Stimulated activated CD4-positive, alpha-beta T cell treated with anti-CD3 and anti-CD28 coated beads, Interleukin-1b, Interleukin-23, amount 100 ng/mL, for 4 hours (primary cell): Measurements from ENCODE around the gene ATG4B.
A peak's percentile ranks its signal among the peaks of the same experiment; 100 is the strongest.
"Not testable (repeated sequence)": the region's sequence is repeated elsewhere in the genome, so short reads cannot be mapped to it uniquely, and the experiment has no call there.

Source experiments
- DNase-seq, 2 donors: peaks; one replicate each; pipeline ENCODE4 v3.0.0-alpha.2; 2020; ENCODE audit warnings: low read depth in 2 of 2

Gene ATG4B

DNA sequence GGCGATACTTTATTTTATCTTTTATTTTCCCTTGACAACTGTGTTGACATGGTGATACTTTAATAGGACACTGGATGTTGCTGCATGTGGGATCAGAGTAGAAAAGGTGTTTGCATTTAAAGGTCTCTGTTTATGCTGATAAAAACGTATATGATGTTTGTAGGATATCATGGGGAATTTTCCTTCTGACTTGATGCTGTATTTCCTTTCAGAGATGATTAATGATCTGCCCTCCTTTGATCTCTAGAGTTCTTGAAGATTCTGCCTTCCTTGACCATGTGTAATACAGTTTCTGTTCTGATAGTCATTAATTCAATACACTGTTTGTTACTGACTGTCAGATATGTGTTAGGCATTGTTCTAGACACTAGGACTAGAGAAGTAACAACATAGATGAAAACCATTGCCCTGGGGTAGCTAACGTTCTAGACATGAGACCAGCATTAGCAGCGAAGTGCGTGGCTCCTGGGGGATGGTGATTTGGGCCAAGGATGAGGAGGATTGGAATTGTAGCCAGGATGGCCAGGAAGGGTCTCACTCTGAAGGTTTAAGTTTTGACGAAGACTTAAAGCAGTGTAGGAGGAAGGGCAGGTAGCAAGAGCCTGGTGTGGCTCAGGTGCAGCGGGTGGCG lies 2.8 kb downstream of the ATG4B start:
- DNase-seq = no peak

- DNase-seq = no peak
Observed at GRCh38 chr2:241641631-241642030, 4.1 kb downstream of the ATG4B start.

DNA sequence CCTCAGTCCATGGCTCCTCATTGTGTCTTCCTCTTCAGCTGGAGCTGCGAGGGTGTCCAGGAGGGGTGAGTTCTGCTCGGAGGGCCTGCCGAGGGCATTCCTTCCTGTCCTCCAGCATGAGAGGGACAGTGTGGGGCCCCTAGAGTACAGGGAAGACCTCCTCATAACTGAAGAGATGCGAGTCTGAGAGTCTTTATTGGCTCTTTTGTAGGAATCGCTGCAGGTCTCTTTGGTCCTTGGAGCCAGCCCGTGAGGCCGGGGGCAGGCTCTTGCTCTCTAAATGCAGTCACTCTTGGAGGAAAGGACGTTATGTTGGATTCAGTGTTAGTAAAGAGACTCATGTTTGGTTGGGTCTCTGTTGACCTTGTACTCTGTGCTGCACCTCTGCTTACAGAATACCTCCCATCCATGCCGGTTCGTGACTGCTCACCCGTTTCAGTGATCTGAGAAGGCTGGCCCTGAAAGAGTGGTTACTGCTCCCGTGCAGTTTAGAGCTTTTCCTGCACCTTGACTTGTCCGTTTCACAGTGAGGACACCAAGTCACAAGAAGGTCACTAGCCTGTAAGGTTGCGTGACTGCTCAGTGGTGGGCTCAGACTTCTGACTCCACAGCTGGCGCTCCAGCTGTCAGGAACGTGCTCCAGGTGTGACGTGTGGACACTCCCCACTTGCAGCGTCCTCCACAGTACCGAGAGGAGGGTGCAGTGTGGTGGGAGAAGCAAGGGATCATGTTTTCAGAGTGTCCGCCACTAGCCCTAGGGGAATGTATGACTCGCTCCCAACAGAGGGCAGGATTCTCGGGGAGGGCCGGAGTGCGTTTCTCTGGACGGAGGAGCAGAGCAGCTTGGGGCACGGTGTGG lies 7.8 kb downstream of the ATG4B start:
- no peak for DNase-seq

DNA sequence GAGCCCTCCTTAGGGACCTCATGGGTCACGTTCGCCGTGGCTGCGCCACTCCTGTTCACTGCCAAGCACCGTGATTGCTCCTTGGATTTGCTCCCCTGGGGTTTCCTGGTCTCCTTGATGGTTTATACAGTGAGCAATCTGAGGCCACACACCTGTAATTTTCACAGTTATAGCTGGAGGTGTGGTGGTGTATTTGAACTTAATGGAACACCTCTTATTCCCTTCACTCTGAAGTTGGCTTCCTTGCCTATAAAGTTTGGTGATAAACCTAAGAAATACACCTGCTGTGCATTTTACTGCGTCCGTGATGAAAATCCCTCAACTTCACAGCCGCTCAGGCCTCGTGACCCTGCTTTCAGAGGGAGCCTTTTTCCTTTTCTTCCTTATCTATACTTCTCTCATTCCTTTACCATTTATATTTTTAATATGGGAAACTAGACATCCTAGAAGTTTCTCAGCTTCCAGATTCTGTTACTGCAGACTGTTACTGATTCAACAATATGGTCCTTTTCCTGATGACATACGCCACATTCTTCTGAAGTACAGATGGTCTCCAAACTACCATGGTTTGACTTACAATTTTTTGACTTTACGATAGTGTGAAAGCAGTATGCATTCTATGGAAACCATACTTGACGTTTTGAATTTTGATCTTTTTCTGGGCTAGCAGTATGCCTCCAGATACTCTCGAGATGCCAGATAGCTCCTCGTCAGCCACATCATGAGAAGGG lies 8.6 kb downstream of the ATG4B start:
- no peak for DNase-seq

DNA sequence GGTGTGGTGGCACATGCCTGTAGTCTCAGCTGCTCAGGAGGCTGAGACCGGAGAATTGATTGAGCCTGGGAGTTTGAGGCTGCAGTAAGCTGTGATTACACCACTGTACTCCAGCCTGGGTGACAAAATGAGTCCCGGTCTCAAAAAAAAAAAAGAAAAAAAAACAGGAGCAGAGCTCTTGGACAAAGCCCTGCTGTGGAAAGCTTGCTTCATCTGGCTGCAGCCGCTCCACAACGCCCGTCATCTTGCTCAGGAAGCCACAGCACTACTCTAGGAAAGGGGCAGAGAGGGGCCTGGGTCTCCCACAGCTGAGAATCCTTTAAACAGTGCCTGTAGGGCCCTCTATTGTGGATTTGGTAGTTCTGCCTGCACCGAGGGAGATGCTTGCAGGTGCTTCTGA lies 11.0 kb downstream of the ATG4B start:
- DNase-seq = no peak

GRCh38 chr2:241649404-241649803 lies 11.9 kb downstream of the ATG4B start:
- no peak for DNase-seq

DNA sequence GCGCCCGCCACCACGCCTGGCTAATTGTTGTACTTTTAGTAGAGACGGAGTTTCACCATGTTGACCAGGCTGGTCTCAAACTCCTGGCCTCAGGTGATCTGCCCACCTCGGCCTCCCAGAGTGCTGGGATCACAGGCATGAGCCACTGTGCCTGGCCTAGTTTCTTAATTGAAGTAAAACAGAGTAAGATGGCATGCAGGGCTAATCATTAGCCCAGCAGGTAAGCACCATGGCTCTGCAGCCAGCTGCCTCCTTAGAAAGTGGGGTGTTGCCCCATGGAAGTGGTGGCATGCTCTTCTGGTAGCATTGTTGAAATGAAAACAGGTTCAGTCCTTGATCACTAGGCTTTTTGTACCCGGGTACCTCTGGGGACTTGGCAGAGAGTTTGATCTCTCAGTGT lies 12.4 kb downstream of the ATG4B start:
- no peak for DNase-seq

DNA sequence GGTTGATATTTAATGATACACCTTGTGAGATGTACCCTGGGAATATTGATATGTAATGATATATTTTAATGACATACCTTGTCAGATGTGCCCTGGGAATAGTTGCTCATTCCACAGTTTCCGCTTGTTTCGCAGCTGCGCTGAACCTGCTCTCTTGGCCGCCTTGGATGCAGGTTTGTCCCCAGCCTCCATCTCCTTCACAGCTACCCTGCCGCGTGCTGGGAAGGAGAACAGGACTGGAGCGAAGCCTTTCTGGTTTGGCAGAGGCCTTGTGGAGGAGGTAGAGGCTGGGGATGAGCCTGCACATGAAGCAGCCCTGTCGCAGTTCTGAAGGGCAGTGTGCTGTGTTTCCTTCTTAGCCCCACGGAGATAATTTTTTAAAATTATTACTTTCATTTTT lies 14.6 kb downstream of the ATG4B start:
- no peak for DNase-seq

DNA sequence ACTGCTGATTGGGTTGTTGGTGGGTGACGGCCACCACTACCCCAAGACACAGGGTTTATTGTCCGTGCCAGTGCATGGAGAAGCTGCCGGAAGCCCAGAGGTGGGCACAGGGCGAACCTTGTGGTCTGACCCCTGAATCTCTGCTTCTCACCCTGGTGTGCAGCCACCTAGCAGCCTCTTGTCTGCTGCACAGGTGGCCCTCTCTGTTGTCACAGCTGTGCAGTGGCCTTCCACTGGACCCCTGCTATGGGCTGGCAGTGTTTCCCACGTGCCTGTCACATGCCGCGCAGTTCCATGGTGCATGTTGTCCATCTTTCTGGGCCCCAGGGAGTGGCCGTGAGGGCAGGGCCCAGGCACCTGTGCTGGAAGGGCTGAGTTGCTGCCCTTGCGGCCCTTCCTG lies 15.2 kb downstream of the ATG4B start:
- DNase-seq = no peak

GRCh38 chr2:241653210-241653750 lies 15.8 kb downstream of the ATG4B start:
- no peak for DNase-seq

GRCh38 chr2:241654551-241654950 lies 17.1 kb downstream of the ATG4B start:
- no peak for DNase-seq

DNA sequence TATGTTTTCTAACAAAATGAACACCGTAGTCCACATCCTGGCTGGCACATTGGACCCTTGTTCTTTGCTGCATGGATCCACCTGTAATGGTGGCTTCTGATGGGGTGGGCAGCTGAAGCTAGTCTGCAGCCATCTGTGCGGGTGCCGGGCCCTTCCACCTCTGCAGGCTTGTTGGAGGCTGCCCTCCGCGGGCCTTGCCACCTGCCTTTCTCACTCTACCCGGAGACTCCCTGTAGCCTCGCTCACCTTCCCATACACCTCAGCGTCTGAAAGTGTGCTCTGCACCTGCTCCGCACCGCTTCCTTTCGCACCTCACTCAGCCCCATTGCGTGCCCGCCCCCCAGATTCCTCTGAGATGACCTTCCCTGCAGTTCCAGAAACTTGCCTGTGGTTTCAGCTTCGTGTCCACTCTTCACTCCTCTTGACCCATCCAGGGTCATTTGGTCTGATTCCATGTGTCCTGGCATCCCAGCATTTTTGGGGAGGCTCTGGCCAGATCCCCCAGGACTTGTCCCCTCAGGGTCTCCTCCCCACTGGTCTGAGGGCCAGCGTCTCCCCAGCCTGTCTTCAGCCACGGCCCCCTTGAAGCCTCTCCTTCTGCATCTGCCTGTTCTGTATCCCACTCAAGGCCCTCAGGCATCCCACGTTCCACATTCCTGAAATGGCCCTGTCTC lies 18.2 kb downstream of the ATG4B start:
- DNase-seq = no peak

- no peak for DNase-seq
Observed at GRCh38 chr2:241656190-241656741, 18.8 kb downstream of the ATG4B start.

DNA sequence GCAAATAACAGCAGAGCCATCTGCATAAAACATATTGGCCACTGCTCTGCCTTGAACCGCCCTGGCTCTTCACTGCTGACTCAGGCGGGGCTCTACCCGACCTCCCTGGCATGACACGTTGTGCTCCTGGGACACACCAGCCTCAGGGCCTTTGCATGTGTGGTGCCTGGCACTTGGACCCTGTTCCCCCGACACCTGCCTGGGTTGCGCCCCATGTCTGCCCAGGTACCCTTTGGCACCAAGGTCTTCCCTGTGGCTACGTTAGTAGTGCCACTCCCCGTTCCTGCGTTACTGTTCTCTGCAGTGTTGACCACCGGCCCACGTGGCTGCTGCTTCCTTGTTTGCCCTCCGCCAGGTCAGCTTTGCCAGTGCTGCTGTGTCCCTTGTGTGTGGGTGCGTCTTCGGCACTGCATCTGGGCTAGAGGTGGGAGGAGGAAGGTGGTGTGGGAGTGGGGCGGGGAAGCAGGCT lies 20.3 kb downstream of the ATG4B start:
- no peak for DNase-seq

DNA sequence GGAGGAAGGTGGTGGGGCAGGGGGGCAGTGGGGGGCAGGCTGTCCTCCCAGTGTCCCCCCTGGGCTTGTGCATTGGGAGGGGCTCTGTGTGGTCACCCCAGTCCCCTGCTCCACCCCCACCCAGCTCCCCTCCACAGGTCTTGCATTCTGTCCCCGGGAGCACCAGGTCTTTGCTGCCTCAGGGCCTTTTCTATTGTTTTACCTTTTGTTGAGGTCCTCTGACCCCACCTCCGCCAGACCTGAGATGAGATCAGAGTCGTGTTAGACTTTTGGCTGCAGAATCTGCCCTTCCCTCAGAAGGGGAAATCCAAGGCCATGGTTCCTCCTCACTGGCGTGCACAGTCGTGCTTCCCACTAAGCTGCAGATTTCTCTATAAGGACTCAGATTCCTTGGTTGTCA lies 20.8 kb downstream of the ATG4B start:
- DNase-seq = no peak

GRCh38 chr2:241659150-241659739 lies 21.8 kb downstream of the ATG4B start:
- peak; percentile 5 to 22 for DNase-seq

DNA sequence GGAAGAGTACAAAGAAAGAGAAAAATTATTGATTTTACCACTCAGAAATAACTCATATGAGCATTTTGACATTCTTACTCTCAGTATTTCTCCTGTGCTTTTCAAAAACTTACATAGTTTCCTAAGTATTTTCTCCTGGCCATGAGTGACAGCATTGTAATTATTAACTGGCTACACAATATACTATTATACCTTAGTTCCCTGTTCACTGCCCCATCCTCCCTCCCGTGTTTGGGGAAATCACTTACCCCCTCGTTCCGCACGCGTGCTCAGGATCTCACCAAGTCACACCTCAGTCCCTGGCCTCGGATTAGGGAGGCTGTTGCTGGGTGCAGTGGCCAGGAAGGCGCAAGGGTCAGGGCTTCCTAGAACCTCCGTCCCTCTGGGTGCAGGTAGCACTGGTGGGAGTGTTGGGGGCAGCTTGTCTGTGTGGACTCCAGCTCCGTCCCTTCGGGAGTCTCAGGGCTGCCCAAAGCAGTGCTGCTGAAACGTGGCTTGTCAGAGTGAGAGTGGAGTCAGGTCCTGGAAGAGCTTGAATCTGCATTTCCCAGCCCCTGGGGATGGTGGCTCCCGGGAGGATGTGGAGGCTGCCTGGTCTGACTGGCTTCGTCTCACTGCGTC lies 23.2 kb downstream of the ATG4B start:
- DNase-seq = no peak

DNA sequence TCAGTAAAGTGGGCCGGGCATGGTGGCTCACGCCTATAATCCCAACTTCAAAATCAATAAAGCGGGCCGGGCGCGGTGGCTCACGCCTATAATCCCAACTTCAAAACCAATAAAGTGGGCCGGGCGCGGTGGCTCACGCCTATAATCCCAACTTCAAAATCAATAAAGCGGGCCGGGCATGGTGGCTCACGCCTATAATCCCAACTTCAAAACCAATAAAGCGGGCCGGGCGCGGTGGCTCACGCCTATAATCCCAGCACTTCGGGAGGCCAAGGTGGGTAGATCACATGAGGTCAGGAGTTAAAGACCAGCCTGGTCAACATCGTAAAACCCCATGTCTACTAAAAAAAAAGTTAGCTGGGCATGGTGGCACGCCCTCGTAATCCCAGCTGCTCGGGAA lies 25.2 kb downstream of the ATG4B start:
- not testable (repeated sequence) for DNase-seq

GRCh38 chr2:241665731-241666440 lies 28.4 kb downstream of the ATG4B start:
- no peak for DNase-seq
